ENCODE data around the gene MST1. TPM values are rescaled to one million over a fixed set of nuclear protein-coding genes. Genes with fewer than 3 reads are reported as not detected.

MST1 gene
- total and polyA plus RNA-seq, 2 of the 4 experiments (the other 2 are of a cell fraction): 1.3 to 13.0 TPM

GRCh38 chr3:49702672-49703071 lies 13.4 kb upstream of the MST1 start:
- Histone ChIP-seq H2BK20ac (ENCODE audit: low read depth, low read length) (no peak overlapping the region), H3K27me3 (ENCODE audit: control insufficient read depth, insufficient read depth, low read length) (no peaks in the 10 kb centered on the region), H2AFZ (replicated peaks; ENCODE audit: low read length, poor library complexity) (no peak overlapping the region), H3K36me3 (ENCODE audit: control insufficient read depth, insufficient read depth, low read length) (peaks cover 48% of the 10 kb centered on the region), H4K5ac (ENCODE audit: low read depth, low read length) (no peak overlapping the region), H2AK9ac (replicated peaks; ENCODE audit: low read depth, low read length, poor library complexity) (no peak overlapping the region), H3K9me1 (ENCODE audit: insufficient read depth, low read length) (no peaks in the 10 kb centered on the region), H4K8ac (ENCODE audit: low read depth in 2 of 2, low read length in 2 of 2) (no peak overlapping the region), H3K14ac (replicated peaks; ENCODE audit: low read depth, low read length) (no peak overlapping the region), H3K79me1 (ENCODE audit: low read depth in 1 of 2, low read length in 2 of 2) (no peaks in the 10 kb centered on the region), H2BK5ac (ENCODE audit: low read depth, low read length, poor library complexity, severe bottlenecking) (no peak overlapping the region), H4K20me1 (ENCODE audit: insufficient read depth, low read length) (peaks cover 7% of the 10 kb centered on the region; the same call in 1 of the 2 replicates), H2BK15ac (ENCODE audit: low read depth, low read length) (no peak overlapping the region), H3K56ac (ENCODE audit: extremely low read depth, insufficient read depth, low read length) (no peak overlapping the region), H3K4me1 (ENCODE audit: control insufficient read depth, insufficient read depth, low read length) (no peaks in the 10 kb centered on the region), H4K91ac (ENCODE audit: insufficient read depth, low read depth, low read length) (no peak overlapping the region), H3K9ac (ENCODE audit: low read depth, low read length) (no peak overlapping the region), H3K27ac (ENCODE audit: insufficient read depth, low read length) (no peak overlapping the region), H3K4me2 (ENCODE audit: low read depth, low read length) (no peak overlapping the region), H3K9me3 (ENCODE audit: control insufficient read depth, insufficient read depth, low read length) (no peaks in the 10 kb centered on the region), H2AK5ac (ENCODE audit: low read depth, low read length) (no peak overlapping the region), H3K4ac (ENCODE audit: low read depth, low read length) (no peak overlapping the region), H3K23ac (ENCODE audit: low read depth, low read length) (no peak overlapping the region), H3K18ac (ENCODE audit: low read depth, low read length) (no peak overlapping the region), H3K4me3 (ENCODE audit: insufficient read depth, low read depth, low read length) (no peak overlapping the region), H2BK120ac (ENCODE audit: low read depth, low read length) (no peak overlapping the region)
- in situ Hi-C loops (cut with MboI; ENCODE audit: low sequenced_read_pairs): loop anchor here (5.0 kb wide), 2 partner anchors 140 to 205 kb away; no protein-coding TSS in a partner anchor
- dilution Hi-C loops (cut with HindIII; ENCODE audit: low sequenced_read_pairs, unreplicated experiment): no loop called here
- ChIA-PET POLR2A (ENCODE audit: unreplicated experiment) (no interaction called here), CTCF (interaction anchor here (2.2 kb wide), 1 partner anchor 137 kb away, joined by 11 read pairs; no protein-coding TSS in a partner anchor)
- ATAC-seq (ENCODE audit: low read depth) (no peak), DNase-seq (no peak)
- no CpG with 5 or more reads among the region's 11 CpGs for WGBS, 2 experiments (ENCODE audit: extremely low coverage in 2 of 2, insufficient read length in 1 of 2)
- intact Hi-C loops (cut with micrococcal nuclease): loop anchor here (1.0 to 10.0 kb wide), 3 partner anchors 137 to 392 kb away; no protein-coding TSS in a partner anchor
- TF ChIP-seq, protein P1, sequence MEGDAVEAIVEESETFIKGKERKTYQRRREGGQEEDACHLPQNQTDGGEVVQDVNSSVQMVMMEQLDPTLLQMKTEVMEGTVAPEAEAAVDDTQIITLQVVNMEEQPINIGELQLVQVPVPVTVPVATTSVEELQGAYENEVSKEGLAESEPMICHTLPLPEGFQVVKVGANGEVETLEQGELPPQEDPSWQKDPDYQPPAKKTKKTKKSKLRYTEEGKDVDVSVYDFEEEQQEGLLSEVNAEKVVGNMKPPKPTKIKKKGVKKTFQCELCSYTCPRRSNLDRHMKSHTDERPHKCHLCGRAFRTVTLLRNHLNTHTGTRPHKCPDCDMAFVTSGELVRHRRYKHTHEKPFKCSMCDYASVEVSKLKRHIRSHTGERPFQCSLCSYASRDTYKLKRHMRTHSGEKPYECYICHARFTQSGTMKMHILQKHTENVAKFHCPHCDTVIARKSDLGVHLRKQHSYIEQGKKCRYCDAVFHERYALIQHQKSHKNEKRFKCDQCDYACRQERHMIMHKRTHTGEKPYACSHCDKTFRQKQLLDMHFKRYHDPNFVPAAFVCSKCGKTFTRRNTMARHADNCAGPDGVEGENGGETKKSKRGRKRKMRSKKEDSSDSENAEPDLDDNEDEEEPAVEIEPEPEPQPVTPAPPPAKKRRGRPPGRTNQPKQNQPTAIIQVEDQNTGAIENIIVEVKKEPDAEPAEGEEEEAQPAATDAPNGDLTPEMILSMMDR (conservative IDR thresholded peaks at IDR 0.05; ENCODE audit: low read depth, low read length): no peak
- no peak for TF ChIP-seq SMC3 (IDR thresholded peaks at IDR 0.05; ENCODE audit: low read depth, low read length)
- TF ChIP-seq USF2 (IDR thresholded peaks at IDR 0.05; ENCODE audit: low read depth, low read length): no peak
- no peak for TF ChIP-seq MAZ (IDR thresholded peaks at IDR 0.05; ENCODE audit: borderline replicate concordance, low read depth, low read length)
- no peak for TF ChIP-seq CHD1 (IDR thresholded peaks at IDR 0.05; ENCODE audit: low read depth, low read length)
- TF ChIP-seq POLR2A (IDR thresholded peaks at IDR 0.05; ENCODE audit: low read depth, low read length): no peak
- no peak for TF ChIP-seq FOS (IDR thresholded peaks at IDR 0.05; ENCODE audit: low read depth, low read length)
- no peak for TF ChIP-seq RCOR1 (IDR thresholded peaks at IDR 0.05; ENCODE audit: insufficient replicate concordance, low read length)
- TF ChIP-seq CEBPB (IDR thresholded peaks at IDR 0.05; ENCODE audit: low read depth, low read length): no peak
- no peak for TF ChIP-seq MXI1 (IDR thresholded peaks at IDR 0.05; ENCODE audit: borderline replicate concordance, low read depth, low read length)
- no peak for TF ChIP-seq NFE2L2 (IDR thresholded peaks at IDR 0.05; ENCODE audit: low read depth, low read length)
- TF ChIP-seq, protein P2, sequence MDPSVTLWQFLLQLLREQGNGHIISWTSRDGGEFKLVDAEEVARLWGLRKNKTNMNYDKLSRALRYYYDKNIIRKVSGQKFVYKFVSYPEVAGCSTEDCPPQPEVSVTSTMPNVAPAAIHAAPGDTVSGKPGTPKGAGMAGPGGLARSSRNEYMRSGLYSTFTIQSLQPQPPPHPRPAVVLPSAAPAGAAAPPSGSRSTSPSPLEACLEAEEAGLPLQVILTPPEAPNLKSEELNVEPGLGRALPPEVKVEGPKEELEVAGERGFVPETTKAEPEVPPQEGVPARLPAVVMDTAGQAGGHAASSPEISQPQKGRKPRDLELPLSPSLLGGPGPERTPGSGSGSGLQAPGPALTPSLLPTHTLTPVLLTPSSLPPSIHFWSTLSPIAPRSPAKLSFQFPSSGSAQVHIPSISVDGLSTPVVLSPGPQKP (IDR thresholded peaks at IDR 0.05; ENCODE audit: borderline replicate concordance, low read depth, low read length): no peak
- TF ChIP-seq MAFK (IDR thresholded peaks at IDR 0.05; ENCODE audit: low read depth, low read length): no peak
- no peak for TF ChIP-seq RAD21 (IDR thresholded peaks at IDR 0.05; ENCODE audit: low read length)
- BruUV-seq (replicated peaks): no TSS peak
